GM21515 (cell line): Measurements from ENCODE around the gene SATB1.
A peak's percentile ranks its signal among the peaks of the same experiment; 100 is the strongest.
"Not testable (repeated sequence)": the region's sequence is repeated elsewhere in the genome, so short reads cannot be mapped to it uniquely, and the experiment has no call there.

Experiments used
- ATAC-seq: cut with Tn5 transposase; IDR thresholded peaks from one replicate; pipeline ENCODE4 v1.9.1; 2021; ENCODE audit not compliant: unreplicated experiment

Gene SATB1

DNA sequence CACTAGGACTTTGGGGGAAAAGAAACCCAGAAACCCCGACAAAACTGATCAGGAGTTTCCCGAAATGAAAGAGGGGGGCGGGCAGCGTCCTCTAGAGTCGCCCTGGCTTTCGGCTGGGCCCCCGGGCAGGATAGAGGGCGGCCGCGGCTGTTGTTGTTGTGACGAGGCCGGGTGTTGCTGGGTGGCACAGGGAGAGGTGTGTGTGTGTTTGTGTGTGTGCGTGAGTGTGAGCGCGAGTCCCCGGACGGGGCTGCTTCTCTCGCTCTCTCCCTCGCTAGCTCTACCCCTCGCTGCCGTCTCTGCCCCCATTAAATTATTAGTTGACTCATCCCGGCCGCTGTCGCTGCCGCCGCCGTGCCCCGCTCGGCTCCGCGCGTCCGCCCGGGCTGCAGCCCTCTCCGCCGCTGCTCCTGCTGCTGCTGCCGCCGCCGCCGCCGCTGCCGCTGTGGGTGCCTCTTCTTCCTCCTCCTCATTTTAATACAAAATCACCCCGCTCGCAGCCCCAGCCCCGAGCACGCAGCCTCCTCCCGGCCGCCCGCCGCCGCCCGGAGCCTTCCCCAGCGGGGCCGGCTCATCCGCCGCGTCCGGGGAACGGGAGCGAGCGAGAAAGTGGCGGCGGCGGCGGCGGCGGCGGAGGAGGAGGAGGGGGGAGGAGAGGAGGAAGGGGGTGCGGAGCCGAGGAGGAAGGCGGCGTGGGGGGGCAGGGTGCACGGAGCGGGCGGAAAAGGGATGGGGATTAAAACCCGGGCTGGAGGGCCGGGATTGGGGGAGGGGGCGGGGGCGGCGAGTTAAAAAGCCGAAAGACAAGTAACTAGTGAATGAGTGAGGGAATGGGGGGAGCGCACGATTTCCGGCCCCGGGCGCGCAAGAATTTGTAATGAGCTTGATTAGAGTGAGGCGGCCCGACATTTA lies at the start of gene SATB1:
TSS of gene SATB1 (minus strand) at position 611 of the 912 bp plus-strand sequence. CDS start 4,372 bp downstream, outside the sequence.
- peak; percentile 42 for ATAC-seq

DNA sequence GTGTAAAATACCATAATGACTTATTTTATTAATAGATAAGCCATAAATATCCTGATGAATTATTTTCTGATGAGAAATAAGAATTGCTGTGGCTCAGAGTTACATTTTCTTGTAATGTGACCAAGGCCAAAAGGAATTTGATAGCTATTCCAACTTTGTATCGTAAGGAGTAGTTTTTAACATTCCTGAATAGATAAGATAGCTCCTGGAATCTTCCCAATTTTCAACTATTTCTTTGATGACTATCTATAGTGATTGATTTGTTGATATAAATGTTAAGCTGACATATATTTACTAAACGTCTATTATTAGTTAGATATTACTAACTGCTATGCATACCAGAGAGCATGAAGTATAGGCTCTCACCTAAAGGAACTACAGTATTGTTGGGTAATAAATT lies 49.1 kb upstream of the SATB1 start:
- ATAC-seq, result no peak

DNA sequence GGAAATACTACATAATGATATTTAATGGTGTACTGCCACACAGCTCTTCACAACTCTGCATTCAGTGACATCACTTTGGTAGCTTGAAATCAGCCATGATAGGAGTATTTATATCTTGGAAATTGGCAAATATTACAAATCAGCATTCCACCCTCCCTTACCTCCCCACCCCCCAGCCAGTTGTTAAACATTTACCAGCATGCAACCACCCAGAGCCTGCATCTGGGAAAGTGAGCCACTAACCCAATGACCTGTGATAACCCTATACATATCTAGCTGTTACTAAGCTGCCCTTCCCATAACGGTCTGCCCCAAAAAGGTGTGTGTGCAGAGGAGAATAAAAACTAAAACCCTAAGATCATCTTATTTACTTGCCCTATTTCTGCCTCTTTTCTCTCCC lies 44.6 kb upstream of the SATB1 start:
- no peak for ATAC-seq

DNA sequence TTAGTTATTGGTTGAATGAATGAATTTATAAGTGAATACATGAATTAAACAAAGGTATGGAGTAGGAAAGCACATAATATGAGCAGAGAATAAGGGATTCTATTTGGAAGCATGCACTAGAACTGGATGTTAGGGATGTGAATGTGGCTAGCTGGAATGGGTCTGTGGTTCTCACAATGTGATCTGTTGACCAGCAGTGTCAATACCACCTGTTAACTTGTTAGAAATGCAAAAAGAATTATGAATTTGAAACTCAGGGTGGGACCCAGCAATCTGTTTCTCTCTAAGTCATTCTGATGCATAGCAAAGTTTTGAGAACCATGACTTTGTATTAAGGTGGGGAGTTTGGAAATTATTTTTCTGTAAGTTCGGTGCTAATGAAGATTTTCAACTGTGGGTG lies 41.0 kb upstream of the SATB1 start:
- no peak for ATAC-seq

DNA sequence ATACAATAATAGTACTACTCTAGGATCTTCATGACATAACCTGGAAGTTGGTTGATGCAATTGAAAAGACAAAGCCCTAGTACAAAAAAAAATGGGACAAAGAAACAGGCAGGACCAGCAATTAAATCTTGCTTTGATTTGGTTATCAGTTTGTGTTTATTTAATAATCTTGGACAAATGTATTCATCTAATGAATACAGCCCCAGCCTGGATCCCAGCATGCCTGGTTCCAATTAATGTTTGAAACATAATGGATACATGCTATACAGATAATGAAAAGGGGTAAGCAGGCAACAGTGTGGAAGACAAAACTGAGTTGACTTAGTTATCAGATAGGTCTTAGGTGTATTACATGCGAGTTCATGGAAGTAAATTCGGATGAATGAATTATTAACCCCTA lies 29.6 kb upstream of the SATB1 start:
- no peak for ATAC-seq

DNA sequence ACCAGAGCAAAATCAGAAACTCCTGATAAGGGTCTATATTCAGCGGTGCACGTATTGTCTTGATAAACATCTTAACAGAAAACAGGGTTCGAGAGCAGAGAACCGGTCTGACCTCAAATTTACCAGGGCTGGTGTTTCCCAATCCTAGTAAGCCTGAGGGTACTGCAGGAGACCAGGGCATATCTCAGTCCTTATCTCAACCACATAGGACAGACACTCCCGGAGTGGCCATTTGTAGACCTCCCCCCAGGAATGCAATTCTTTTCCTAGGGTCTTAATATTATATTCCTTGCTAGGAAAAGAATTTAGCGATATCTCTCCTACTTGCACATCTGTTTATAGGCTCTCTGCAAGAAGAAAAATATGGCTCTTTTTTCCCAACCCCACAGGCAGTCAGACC lies 24.5 kb upstream of the SATB1 start:
- not testable (repeated sequence) for ATAC-seq

DNA sequence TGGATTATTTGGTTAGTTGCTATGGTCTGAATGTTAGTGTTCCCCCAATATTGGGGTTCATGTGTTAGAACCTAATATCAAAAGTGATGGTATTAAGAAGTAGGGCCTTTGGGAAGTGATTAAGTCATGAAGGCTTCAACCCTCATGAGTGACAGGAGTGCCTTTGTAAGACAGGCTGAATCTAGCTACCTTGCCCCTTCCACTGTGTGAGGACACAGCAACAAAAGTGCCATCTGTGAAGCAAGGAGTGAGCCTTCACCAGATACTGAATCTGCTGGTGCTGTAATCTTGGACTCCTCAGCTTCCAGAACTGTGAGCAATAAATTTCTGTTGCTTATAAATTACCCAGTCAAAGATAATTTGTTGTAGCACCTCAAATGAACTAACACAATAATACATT lies 22.6 kb upstream of the SATB1 start:
- ATAC-seq, result no peak

DNA sequence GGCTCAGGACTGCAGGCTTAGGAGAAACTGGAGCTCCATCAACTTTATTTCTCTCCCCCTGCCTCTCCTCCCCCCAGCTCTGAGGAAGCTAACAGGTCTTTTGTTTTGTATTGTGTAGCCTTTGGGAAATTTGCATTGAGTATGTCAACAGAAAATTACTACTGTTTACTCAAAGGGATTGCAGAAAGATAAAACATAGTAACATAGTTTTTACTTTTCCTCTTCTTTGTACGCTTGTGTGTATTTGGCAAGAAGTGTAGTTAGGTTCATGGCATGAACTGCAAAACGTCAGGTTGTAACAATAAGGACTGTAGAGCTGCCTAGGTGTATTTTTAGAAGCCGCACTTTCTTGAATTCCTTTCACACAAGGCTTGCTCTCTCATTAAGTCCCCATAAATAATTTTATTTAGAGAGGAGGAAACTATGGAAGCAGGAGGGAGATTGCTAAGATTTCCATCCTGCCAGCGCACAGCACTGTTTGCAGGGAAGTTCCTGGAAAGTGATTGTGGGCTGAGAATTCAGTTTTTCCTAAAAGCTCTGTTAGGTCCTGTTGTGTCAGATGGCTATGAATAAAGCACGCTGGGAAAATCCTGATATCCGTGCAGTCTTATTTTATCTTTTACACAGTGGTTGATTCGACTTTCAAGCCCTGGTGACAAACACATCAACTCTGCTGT lies 21.1 kb upstream of the SATB1 start:
- ATAC-seq, result no peak

DNA sequence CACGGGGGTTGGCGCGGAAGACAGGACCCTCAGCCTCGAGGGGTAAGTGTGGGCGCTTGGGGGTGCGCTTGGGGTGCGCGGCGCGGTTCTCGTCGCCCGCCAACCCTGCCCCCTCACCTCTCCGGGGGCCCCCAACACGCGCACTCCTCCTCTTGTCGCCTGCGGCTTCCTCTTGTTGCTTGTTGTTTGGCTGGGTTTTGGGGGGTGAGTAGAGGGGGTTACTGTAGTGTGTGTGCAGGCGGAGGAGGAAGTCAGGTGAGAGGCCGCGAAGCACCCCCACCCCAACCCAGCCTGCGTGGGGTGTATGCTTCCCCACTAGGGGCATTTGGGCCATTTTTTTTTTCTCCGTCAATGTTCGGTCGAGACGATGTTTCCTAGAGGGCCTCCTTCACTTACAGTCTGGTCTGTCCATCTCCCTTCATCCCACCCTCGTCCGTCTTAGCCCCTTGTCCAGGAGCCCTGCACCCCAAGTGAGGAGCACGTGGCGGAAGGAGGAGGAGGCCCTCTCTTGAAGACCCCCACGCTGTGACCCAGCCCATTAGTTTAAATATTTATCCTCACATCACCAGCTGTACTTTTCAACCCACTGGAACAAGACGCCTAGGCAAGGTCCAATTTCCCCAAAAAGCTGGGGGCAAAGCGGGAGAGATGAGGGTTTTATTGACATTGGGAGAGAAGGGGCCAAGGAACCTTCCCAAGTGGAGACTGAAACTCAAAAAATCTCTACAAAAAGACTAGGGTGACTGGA lies 20.4 kb upstream of the SATB1 start:
- ATAC-seq, result peak; percentile 32

DNA sequence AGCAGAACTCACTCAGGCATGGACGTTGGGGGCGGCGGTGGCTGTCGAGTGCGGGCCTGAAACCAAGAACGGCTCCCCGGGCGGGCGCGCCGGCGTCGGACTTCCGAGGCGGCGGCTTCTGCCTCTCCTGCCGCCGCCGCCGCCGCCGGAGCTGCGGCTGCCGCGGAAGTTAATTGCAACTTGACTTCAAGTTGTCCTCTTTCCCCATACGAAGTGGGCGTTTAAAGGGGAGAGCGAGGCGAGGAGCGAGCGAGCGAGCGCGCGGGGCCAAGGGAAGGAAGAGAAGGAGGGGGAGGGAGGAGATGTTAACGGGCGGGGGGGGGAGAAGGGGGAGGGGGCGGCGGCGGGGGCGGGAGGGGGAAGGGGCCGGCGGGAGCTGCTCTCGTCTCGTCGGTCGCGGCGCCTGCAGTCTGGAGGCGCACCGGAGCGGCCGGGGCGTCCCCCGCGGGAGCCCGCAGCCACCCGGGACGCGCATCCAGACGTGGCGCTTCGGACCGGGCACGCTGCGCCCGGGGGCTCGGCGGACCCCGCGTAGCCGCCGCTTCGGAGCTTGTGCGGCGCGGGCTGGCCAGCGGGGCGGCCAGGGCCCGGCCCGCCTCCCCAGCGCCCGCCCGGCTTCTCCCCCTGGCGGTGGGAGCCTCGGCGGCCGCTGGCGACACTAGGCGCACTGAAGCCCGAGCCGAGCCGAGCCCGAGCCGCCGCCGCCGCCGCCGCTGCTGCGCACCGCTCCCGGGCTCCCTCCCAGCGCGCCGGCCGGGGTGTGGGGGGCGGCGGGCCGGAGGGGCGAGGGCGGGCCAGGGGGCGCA lies 19.7 kb upstream of the SATB1 start:
- peak; percentile 88 for ATAC-seq

DNA sequence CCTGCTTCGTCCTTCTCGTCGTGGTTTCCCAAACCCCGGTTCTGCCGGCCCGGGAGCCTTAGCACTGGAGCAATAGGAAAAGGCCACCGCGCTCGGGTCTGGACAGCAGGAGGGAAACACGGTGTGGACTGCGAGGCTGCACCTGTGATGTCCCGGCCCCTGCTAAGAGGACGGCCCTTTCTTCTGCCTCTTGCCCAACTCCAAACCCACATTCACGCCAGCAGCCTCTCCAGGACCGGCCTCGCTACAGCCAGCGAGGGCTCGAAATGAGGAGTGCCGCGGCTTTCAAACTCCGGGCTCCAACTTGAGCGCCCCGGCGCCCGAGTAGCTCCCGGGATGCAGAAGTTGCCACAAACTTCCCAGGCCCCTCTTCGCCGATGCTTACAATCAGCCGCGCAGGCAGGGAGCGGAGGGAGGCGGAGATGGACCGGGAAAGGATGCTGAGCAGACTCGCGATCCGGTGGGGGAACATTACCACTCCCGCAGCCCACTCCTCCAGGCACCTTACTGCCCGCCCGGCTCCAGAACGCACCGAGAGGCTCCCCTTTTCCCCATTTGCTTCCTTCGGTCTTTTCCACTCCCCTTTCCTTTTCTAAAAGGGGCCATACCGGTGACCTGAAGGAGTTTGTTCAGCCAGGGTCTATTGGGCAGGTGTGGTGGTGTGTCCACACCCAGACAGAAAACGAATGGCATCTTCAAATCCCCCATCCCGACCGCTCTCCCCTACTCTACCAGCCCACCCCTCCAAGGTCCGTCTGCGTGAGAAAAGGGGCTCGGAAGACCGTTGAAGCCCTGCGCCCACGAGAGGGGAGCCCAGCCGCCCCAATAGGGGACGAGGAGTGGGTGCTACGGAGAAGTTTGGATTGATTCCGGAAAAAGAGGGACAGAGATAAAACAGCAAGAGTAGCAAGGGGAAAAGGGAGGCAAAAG lies 18.8 kb upstream of the SATB1 start:
- ATAC-seq, result no peak

DNA sequence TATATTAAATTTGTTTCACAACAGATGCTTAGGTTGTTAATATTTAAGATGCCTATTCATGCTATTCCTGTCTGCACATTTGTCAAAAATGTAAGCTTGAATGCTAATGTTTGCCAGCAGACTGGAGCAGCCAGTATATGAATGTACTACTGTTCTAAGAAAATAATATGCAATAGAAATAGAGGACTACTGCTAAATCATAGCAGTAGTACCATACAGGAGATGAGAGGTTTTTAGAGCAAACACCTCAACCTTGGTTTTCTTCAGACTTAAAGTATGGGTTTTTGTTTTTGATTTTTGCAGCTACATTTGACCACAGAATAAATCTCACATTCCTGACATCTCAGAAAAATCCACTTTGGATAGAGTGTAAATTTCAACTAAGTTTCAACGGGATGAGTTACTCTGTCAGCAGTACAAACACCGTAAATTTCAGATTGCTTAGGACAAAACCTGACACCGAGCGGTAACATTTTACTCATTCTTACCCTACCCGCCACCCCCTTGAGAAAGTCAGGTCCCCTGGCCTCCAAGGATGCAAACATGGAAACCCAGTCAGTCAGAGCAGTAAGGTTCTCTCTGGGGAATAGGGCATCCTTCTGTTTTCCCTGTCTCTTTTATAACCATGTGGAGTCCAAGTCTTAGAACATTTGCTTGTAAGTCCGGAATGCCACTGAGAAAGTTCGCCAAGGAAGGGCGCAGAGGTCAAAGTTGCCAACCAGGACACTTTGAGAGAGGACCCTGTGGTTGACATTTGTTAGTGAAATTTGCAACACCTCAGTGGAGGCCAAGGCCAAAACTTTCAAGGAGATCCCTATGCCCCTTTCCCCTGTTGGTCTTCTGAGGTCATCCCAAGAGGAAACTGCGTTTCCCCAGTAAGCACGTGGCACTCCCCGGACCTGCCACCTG lies 17.9 kb upstream of the SATB1 start:
- ATAC-seq, result no peak

DNA sequence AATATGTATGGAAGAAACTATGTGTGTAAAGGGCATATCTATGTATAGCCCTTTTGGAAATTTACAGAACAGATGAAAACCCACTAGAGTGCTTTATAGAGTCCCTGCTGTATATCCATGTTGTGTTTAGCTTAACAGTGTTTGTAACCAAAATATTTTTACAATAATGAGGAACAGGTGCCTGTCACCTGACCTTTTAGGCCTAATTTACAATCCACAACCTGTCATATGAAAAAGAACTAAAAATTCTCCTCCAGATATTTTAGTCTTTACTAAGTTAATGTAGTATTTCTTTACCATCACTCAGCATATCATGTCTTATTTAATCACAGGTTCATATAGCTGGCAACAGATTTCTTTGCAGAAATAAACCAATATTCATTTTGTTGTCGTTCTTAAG lies 16.4 kb upstream of the SATB1 start:
- no peak for ATAC-seq

DNA sequence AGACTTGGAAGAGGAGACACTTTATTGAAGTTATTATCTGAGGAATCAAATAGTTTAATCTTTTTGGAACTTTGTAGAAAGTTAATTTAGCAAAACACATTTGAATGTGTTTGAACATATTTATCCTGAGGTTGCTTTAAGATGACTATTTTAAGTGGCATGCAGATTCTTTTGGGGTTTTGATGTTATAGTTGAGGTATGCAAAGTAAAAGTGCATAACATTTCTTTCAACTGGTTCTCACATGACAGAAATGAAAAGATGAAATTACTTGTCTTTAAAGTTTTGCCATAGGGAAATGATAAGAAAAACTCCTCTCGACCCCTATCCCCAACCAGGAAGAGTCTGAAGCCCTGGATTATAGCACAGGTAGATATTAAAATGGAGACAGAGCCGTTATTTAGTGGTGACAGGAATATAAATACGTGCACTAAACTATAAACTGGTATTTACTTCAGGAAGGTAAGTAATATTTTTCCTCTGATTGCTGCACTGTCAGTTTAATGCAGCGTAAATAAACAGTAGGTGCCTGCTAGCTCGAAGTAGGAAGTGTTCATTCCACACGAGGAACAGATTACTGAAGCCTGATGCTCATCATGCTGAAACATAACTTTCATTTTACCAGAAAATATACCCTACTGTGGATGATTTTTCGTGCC lies 15.1 kb upstream of the SATB1 start:
- no peak for ATAC-seq

DNA sequence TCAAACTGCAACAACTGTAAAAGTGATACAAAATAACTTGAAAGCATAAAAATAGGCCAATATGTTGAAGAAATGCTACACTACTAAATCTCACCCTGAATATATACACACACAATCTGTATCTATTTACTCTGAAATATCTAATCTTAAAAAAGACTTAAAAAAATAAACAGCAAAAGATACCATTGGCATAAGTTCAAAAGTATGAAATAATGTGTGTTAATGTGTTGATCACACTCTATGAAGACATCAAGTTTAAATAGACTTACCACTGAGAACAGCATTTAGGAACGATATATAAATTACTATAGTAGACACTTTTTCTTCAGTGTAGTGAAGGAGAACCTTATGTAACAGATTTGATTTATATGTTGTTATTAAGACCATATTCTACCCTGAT lies 14.1 kb upstream of the SATB1 start:
- no peak for ATAC-seq

DNA sequence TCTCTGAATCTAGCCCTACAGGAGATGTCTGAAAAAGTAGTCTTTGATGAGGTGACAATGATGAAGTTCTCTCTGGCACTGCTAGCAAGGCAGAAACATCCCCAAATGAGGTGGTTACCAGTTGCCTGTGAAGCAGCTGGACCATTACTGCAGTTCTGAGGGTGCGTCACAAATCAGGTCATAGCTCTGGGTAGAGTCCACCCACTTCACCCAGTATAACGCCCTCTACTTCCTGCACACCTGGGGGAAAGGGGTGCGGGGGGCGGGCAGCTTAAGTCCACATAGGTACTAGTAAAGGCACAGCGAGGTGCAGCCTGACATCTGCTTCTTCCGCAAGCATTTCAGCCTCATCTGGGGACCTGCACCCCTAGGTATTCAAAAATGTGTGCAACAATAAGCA lies 13.4 kb upstream of the SATB1 start:
- no peak for ATAC-seq

DNA sequence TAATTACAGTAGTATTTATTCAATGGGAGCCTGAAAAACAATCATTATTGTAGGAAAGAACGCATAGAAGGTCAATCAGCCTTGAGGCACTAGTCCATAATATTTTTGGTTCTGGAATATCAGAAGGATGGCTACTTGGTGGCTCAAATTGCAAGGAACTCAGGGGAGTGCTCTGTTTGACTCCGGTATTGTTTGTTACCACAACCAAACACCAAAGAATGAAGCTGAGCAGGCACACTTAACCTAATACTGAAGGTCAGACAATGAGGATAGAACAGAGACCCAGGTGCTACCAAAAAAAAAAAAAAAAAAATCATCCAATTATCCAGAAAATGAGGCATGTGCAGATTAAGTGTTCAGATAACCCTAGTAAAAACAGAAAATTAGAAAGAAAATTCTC lies 11.1 kb upstream of the SATB1 start:
- no peak for ATAC-seq

DNA sequence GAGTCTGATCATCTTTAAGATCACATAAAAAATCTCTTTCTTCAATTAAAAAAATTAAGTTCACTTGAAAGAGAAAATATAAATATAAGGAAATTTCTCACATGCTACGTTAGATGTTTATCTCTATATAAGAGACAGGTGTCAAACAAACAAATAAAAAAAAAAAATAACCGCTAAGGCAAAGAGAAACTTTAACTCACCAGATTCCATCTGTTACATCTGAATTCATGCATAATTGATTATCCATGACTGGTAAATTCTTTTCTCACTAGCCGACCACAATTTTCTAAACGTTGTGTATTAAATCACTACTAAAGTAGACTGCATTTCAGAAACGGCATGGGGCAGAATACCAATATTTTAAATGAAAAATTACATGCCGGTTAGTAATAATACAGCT lies 9.6 kb upstream of the SATB1 start:
- ATAC-seq, result no peak
